PC-3 (cell line): Measurements from ENCODE around the gene CD99.

Source experiments
- CTCF ChIP-seq: fragments of 300-600 bp; sonication (generic); conservative IDR thresholded peaks from 2 replicates; pipeline ENCODE4 v1.5.1; 2017; ENCODE audit warnings: antibody characterized with exemption, low read depth, mild to moderate bottlenecking, low read length
- EZH2 ChIP-seq: fragments of 300-600 bp; sonication (generic); IDR thresholded peaks from one replicate; pipeline ENCODE4 v1.6.1; 2017; ENCODE audit warnings: antibody characterized with exemption, mild to moderate bottlenecking, low read length; ENCODE audit not compliant: unreplicated experiment
- EZH2phosphoT487 ChIP-seq: fragments of 300-600 bp; sonication (generic); IDR thresholded peaks from 2 replicates; pipeline ENCODE4 v1.6.1; 2018; ENCODE audit warnings: mild to moderate bottlenecking, antibody characterized with exemption, low read length, borderline replicate concordance

- TF ChIP-seq CTCF (no peak), EZH2phosphoT487 (no peak), EZH2 (no peak)
Observed at GRCh38 chrX:2719774-2720447, 28.8 kb downstream of the CD99 start.
